ENCODE results near the gene KHK. TPM values are rescaled to one million over a fixed set of nuclear protein-coding genes. Genes with fewer than 3 reads are reported as not detected.
A peak's percentile ranks its signal among the peaks of the same experiment; 100 is the strongest.

Gene KHK
- total RNA-seq, 2 experiments from 2014 or later: 9.7 to 10.6 TPM

- ChIA-PET POLR2A (interaction anchor here (0.7 to 1.5 kb wide), 5 partner anchors 15 to 466 kb away, joined by 4 to 6 read pairs (median 4); partner anchors contain the start of gene OST4), CTCF (interaction anchor here (0.6 to 3.7 kb wide), 16 partner anchors 11 to 291 kb away, joined by 3 to 29 read pairs (median 4); partner anchors contain the start of genes KHK and OST4)
- Mint-ChIP-seq H3K9me3 (no peaks in the 10 kb centered on the region), H3K27ac (peak overlapping the region; percentile 98), H3K4me1 (peaks cover 23% of the 10 kb centered on the region), H3K4me3 (peak overlapping the region; percentile 96), H3K36me3 (ENCODE audit: low read depth) (peaks cover 10% of the 10 kb centered on the region), H3K27me3 (peaks cover 5% of the 10 kb centered on the region)
- DNase-seq: peak; percentile 91
These were observed 36.1 kb upstream of the KHK start for GRCh38 chr2:27050281-27050995.

- Mint-ChIP-seq H3K9me3 (no peaks in the 10 kb centered on the region), H3K36me3 (ENCODE audit: low read depth) (peaks cover 15% of the 10 kb centered on the region), H3K4me3 (peak within 1 kb of the TSS; percentile 96), H3K4me1 (peaks cover 23% of the 10 kb centered on the region), H3K27me3 (peaks cover 5% of the 10 kb centered on the region), H3K27ac (peak within 1 kb of the TSS; percentile 98)
- DNase-seq: peak; percentile 96
- ChIA-PET POLR2A (interaction anchor here (0.5 to 1.5 kb wide), 9 partner anchors 12 to 467 kb away, joined by 3 to 6 read pairs (median 4); partner anchors contain the start of gene OST4), CTCF (interaction anchor here (0.6 to 3.7 kb wide), 14 partner anchors 11 to 205 kb away, joined by 3 to 29 read pairs (median 5); partner anchors contain the start of genes KHK, OST4 and TMEM214)
These were observed 35.3 kb upstream of the KHK start, which contains the start of gene AGBL5 for GRCh38 chr2:27050996-27051901. Gene AGBL5, plus strand, starts transcription at chr2:27051668. Its CDS starts 1,291 bp downstream, at chr2:27052959.

DNA sequence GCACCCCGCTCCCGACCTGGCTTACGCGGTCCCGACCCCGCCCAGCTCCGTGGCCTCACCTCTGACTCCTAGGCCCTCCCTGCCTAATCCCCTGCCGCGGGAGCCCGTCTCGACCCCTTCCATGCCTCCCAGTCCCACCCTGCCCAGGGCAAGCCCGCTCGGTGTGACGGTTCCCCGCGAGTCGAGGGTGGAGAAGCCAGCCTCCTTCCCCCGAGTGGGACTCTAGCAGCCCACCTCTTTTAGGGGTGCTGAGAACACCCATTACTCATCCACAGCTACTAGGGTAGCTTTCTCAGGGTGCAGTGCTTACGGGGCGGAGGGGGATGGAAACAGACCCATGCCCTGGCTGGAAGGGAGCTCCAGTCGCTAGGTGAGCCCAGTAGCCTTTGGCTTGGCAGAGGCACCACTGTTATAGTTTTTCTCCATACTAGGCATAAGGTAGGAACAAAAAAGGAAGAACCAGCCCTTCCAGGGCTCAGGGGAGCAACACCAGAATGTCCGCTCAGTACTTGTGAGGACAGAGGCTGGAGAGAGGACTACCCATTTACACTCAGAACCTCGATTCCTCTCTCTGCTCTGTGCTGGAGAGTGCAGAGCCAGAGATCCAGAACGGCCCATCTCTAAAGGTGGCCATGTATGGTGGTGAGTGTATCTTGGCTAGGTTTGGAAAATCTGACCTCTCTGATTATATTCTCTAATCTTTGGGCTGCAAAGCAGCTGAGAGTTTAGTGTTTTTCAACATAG is 34.5 kb upstream of the KHK start:
- ChIA-PET CTCF (interaction anchor here (0.8 to 3.7 kb wide), 12 partner anchors 13 to 206 kb away, joined by 3 to 29 read pairs (median 6); partner anchors contain the start of genes OST4 and TMEM214), POLR2A (interaction anchor here (0.5 to 1.5 kb wide), 4 partner anchors 12 to 228 kb away, joined by 3 to 6 read pairs (median 4); partner anchors contain the start of gene OST4)
- Mint-ChIP-seq H3K27ac (peak overlapping the region; percentile 86), H3K4me1 (peaks cover 23% of the 10 kb centered on the region), H3K9me3 (no peaks in the 10 kb centered on the region), H3K36me3 (ENCODE audit: low read depth) (peaks cover 17% of the 10 kb centered on the region), H3K27me3 (peaks cover 5% of the 10 kb centered on the region), H3K4me3 (peak overlapping the region; percentile 83)
- no peak for DNase-seq

DNA sequence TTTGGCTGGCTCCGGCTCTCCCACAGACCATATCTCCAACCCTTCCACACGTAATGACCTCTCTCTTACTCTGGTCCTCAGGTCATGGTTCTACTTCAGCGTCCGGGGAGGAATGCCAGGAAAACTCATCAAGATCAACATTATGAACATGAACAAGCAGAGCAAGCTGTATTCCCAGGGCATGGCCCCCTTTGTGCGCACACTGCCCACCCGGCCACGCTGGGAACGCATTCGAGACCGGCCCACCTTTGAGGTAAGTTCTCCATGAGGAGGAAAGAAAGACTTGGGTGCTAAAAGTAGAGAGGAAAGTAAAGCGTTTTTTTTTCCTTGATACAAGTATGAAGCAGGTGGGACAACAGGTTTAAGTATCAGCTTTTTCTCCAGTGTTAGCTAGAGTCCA is 33.3 kb upstream of the KHK start:
- H3K9me3 Mint-ChIP-seq: no peaks in the 10 kb centered on the region
- peaks cover 5% of the 10 kb centered on the region for H3K27me3 Mint-ChIP-seq
- H3K4me1 Mint-ChIP-seq: peaks cover 23% of the 10 kb centered on the region
- H3K36me3 Mint-ChIP-seq (ENCODE audit: low read depth): peaks cover 17% of the 10 kb centered on the region
- DNase-seq: no peak
- no peak overlapping the region for H3K27ac Mint-ChIP-seq
- peak overlapping the region; percentile 1 for H3K4me3 Mint-ChIP-seq
- ChIA-PET POLR2A (no interaction called here), CTCF (interaction anchor here (0.6 to 3.7 kb wide), 8 partner anchors 9 to 291 kb away, joined by 3 to 21 read pairs (median 5); no protein-coding TSS in a partner anchor)

- Mint-ChIP-seq H3K4me3 (no peak overlapping the region), H3K36me3 (ENCODE audit: low read depth) (peaks cover 17% of the 10 kb centered on the region), H3K27me3 (peaks cover 5% of the 10 kb centered on the region), H3K27ac (no peak overlapping the region), H3K4me1 (peaks cover 23% of the 10 kb centered on the region), H3K9me3 (no peaks in the 10 kb centered on the region)
- CTCF ChIA-PET: interaction anchor here (0.6 to 3.6 kb wide), 7 partner anchors 9 to 292 kb away, joined by 3 to 15 read pairs (median 4); no protein-coding TSS in a partner anchor
- POLR2A ChIA-PET: no interaction called here
- DNase-seq: no peak
These were observed 32.8 kb upstream of the KHK start for GRCh38 chr2:27053776-27054175.

GRCh38 chr2:27054721-27055120 is 31.9 kb upstream of the KHK start:
- Mint-ChIP-seq H3K27me3 (peaks cover 5% of the 10 kb centered on the region), H3K4me3 (no peak overlapping the region), H3K36me3 (ENCODE audit: low read depth) (peaks cover 17% of the 10 kb centered on the region), H3K9me3 (no peaks in the 10 kb centered on the region), H3K4me1 (peaks cover 17% of the 10 kb centered on the region), H3K27ac (no peak overlapping the region)
- ChIA-PET POLR2A (interaction anchor here (1.1 kb wide), 1 partner anchor 9 kb away, joined by 3 read pairs; no protein-coding TSS in a partner anchor), CTCF (interaction anchor here (0.5 to 3.6 kb wide), 5 partner anchors 16 to 62 kb away, joined by 3 to 15 read pairs (median 6); no protein-coding TSS in a partner anchor)
- DNase-seq: no peak

- POLR2A ChIA-PET: no interaction called here
- no peak for DNase-seq
- peaks cover 12% of the 10 kb centered on the region for H3K36me3 Mint-ChIP-seq (ENCODE audit: low read depth)
- H3K4me1 Mint-ChIP-seq: peaks cover 4% of the 10 kb centered on the region
- CTCF ChIA-PET: interaction anchor here (1.1 to 3.6 kb wide), 3 partner anchors 9 to 24 kb away, joined by 5 to 15 read pairs (median 7); partner anchors contain the start of gene OST4
- H3K27ac Mint-ChIP-seq: no peak overlapping the region
- H3K9me3 Mint-ChIP-seq: no peaks in the 10 kb centered on the region
- H3K27me3 Mint-ChIP-seq: no peaks in the 10 kb centered on the region
- H3K4me3 Mint-ChIP-seq: no peak overlapping the region
These were observed 29.4 kb upstream of the KHK start for GRCh38 chr2:27057184-27057583.

GRCh38 chr2:27058210-27058609 is 28.4 kb upstream of the KHK start:
- Mint-ChIP-seq H3K36me3 (ENCODE audit: low read depth) (peaks cover 12% of the 10 kb centered on the region), H3K27ac (no peak overlapping the region)

DNA sequence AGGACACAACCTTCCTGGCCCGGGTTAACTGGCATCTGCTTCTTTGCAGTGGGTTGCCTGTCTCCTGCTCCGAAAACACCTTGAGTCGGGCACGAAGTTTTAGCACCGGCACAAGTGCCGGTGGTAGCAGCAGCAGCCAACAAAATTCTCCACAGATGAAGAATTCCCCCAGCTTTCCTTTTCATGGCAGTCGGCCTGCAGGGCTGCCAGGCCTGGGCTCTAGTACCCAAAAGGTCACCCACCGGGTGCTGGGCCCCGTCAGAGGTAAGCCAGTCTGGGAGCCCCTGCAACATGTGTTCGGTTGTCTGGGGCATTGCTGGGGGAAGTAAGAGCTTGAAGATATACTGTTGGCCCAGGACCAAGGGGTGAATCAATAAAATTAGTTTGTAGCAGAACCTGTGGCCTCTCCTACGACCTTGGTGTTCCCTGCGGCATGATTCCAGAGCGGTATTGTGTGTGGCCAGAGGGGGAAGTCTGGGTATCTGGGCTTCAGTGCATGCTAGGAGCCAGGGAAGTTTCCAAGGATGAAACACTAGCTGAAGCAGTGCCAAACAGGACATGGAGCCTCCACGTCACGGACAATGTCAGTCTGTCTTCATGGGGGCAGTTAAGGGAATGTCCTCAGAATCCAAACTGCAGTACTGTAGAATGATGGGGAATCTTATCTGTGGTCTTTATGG is 27.3 kb upstream of the KHK start:
- Mint-ChIP-seq H3K27me3 (no peaks in the 10 kb centered on the region), H3K36me3 (ENCODE audit: low read depth) (peaks cover 17% of the 10 kb centered on the region), H3K27ac (peak overlapping the region; percentile 42), H3K4me3 (no peak overlapping the region), H3K9me3 (no peaks in the 10 kb centered on the region), H3K4me1 (no peaks in the 10 kb centered on the region)
- POLR2A ChIA-PET: interaction anchor here (1.0 kb wide), 1 partner anchor 12 kb away, joined by 3 read pairs; the partner anchor contains the start of gene OST4
- no peak for DNase-seq
- CTCF ChIA-PET: interaction anchor here (1.0 to 1.8 kb wide), 7 partner anchors 9 to 244 kb away, joined by 3 to 6 read pairs (median 4); partner anchors contain the start of genes OST4 and TMEM214

More at GRCh38 chr2:27058210-27058609, 28.4 kb upstream of the KHK start:
- ChIA-PET CTCF (interaction anchor here (0.8 to 1.5 kb wide), 4 partner anchors 10 to 245 kb away, joined by 3 to 6 read pairs (median 5); no protein-coding TSS in a partner anchor), POLR2A (no interaction called here)
- no peak for DNase-seq
- Mint-ChIP-seq H3K9me3 (no peaks in the 10 kb centered on the region), H3K4me3 (no peak overlapping the region), H3K27me3 (no peaks in the 10 kb centered on the region), H3K4me1 (no peaks in the 10 kb centered on the region)

DNA sequence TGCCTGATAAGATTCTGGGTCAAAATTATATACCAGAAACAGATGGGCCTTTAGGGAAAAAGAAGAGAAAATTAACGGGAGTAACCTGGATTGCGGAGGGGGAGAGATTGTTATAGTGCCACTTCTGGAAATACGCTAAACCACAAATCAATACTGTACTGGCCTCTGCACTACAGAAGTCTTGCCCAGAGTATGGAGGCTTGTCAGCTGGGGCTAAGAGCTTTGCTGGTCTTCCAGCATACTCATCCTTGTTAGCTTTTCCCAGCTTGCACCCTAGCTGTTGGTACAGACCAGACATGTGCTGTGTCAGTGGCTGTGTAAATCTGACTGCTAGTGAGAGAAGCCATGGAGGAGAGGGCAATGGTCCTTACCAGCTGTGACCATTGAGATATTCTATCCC is 26.2 kb upstream of the KHK start:
- no peak overlapping the region for H3K27ac Mint-ChIP-seq
- ChIA-PET POLR2A (interaction anchor here (0.5 to 1.0 kb wide), 2 partner anchors 11 to 43 kb away, joined by 3 read pairs; partner anchors contain the start of gene OST4), CTCF (interaction anchor here (1.0 to 1.8 kb wide), 4 partner anchors 24 to 214 kb away, joined by 3 to 4 read pairs (median 4); partner anchors contain the start of gene TMEM214)
- H3K4me3 Mint-ChIP-seq: no peak overlapping the region
- peaks cover 17% of the 10 kb centered on the region for H3K36me3 Mint-ChIP-seq (ENCODE audit: low read depth)
- no peak for DNase-seq
- H3K4me1 Mint-ChIP-seq: no peaks in the 10 kb centered on the region
- no peaks in the 10 kb centered on the region for H3K27me3 Mint-ChIP-seq
- no peaks in the 10 kb centered on the region for H3K9me3 Mint-ChIP-seq

DNA sequence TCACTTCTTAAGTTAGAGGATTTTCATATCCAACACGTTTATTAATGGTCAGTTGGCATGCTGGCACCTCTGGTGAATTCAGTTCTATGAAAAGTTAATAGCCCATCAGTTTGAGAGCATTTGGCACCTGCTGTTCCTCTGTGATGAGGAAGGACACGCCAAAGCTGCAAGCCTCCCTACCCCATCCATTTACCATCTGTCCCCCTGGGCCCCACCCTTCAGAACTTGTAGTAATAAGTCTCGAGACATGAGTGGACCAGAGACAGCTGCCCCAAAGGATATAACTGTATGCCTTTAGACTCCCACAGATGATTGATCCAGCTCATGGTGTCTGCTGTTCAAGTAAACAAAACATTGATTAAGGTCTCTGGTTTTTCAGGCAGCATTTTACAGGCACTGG is 21.4 kb upstream of the KHK start:
- DNase-seq: no peak
- Mint-ChIP-seq H3K4me3 (no peak overlapping the region), H3K9me3 (no peaks in the 10 kb centered on the region), H3K27me3 (no peaks in the 10 kb centered on the region), H3K4me1 (peaks cover 21% of the 10 kb centered on the region), H3K36me3 (ENCODE audit: low read depth) (peaks cover 36% of the 10 kb centered on the region), H3K27ac (no peak overlapping the region)
- ChIA-PET CTCF (interaction anchor here (1.1 kb wide), 1 partner anchor 103 kb away, joined by 3 read pairs; no protein-coding TSS in a partner anchor), POLR2A (interaction anchor here (1.4 kb wide), 1 partner anchor 14 kb away, joined by 4 read pairs; no protein-coding TSS in a partner anchor)
